IPS-20b (cell line): ENCODE results near the gene C1orf174.
"Not testable (repeated sequence)": the region's sequence is repeated elsewhere in the genome, so short reads cannot be mapped to it uniquely, and the experiment has no call there.

Experiments
- H3K27ac ChIP-seq: one replicate; pipeline ENCODE4 v1.5.1; 2013; ENCODE audit warnings: low read length
- H3K27me3 ChIP-seq: 2 replicates; pipeline ENCODE4 v1.6.1; 2013; ENCODE audit warnings: mild to moderate bottlenecking, low read length, inconsistent platforms; ENCODE audit not compliant: insufficient read depth
- H3K36me3 ChIP-seq: 2 replicates; pipeline ENCODE4 v1.6.1; 2013; ENCODE audit warnings: low read depth, mild to moderate bottlenecking, inconsistent platforms, low read length, moderate library complexity; ENCODE audit not compliant: insufficient read depth
- H3K4me1 ChIP-seq: 2 replicates; pipeline ENCODE4 v1.6.1; 2013; ENCODE audit warnings: mild to moderate bottlenecking, control low read depth, inconsistent platforms, low read length, moderate library complexity; ENCODE audit not compliant: insufficient read depth
- H3K4me3 ChIP-seq: 2 replicates; pipeline ENCODE4 v1.5.1; 2013; ENCODE audit warnings: mild to moderate bottlenecking, low read length, inconsistent platforms
- H3K9ac ChIP-seq: 2 replicates; pipeline ENCODE4 v1.6.1; 2013; ENCODE audit warnings: low read depth, mild to moderate bottlenecking, inconsistent platforms, low read length, moderate library complexity
- H3K9me3 ChIP-seq: 2 replicates; pipeline ENCODE4 v1.6.1; 2013; ENCODE audit warnings: mild to moderate bottlenecking, low read depth, low read length, inconsistent platforms; ENCODE audit not compliant: insufficient read depth

C1orf174 gene

GRCh38 chr1:3924186-3924824 lies 24.2 kb upstream of the C1orf174 start:
- no peaks in the 10 kb centered on the region for H3K9me3 ChIP-seq
- no peaks in the 10 kb centered on the region for H3K4me1 ChIP-seq
- no peaks in the 10 kb centered on the region for H3K36me3 ChIP-seq
- H3K4me3 ChIP-seq = no peak overlapping the region
- H3K27me3 ChIP-seq = no peaks in the 10 kb centered on the region
- no peak overlapping the region for H3K9ac ChIP-seq
- H3K27ac ChIP-seq = no peak overlapping the region

GRCh38 chr1:3923378-3924185 lies 23.5 kb upstream of the C1orf174 start:
- H3K36me3 ChIP-seq = no peaks in the 10 kb centered on the region
- H3K4me3 ChIP-seq = no peak overlapping the region
- H3K9ac ChIP-seq = no peak overlapping the region
- H3K27me3 ChIP-seq = no peaks in the 10 kb centered on the region
- no peaks in the 10 kb centered on the region for H3K4me1 ChIP-seq
- H3K27ac ChIP-seq = no peak overlapping the region
- H3K9me3 ChIP-seq = no peaks in the 10 kb centered on the region

GRCh38 chr1:3922851-3923250 lies 22.8 kb upstream of the C1orf174 start:
- H3K27me3 ChIP-seq = no peaks in the 10 kb centered on the region
- H3K36me3 ChIP-seq = no peaks in the 10 kb centered on the region
- H3K27ac ChIP-seq = no peak overlapping the region
- no peaks in the 10 kb centered on the region for H3K9me3 ChIP-seq
- H3K9ac ChIP-seq = no peak overlapping the region
- H3K4me1 ChIP-seq = no peaks in the 10 kb centered on the region
- H3K4me3 ChIP-seq = no peak overlapping the region

- Histone ChIP-seq H3K4me1 (no peaks in the 10 kb centered on the region), H3K9ac (no peak overlapping the region), H3K9me3 (no peaks in the 10 kb centered on the region), H3K36me3 (no peaks in the 10 kb centered on the region), H3K27me3 (no peaks in the 10 kb centered on the region), H3K27ac (no peak overlapping the region), H3K4me3 (no peak overlapping the region)
Observed at GRCh38 chr1:3922201-3922725, 22.2 kb upstream of the C1orf174 start.

GRCh38 chr1:3921765-3922164 lies 21.7 kb upstream of the C1orf174 start:
- no peak overlapping the region for H3K4me3 ChIP-seq
- H3K4me1 ChIP-seq = no peaks in the 10 kb centered on the region
- no peaks in the 10 kb centered on the region for H3K27me3 ChIP-seq
- no peak overlapping the region for H3K9ac ChIP-seq
- H3K27ac ChIP-seq = no peak overlapping the region
- no peaks in the 10 kb centered on the region for H3K9me3 ChIP-seq
- no peaks in the 10 kb centered on the region for H3K36me3 ChIP-seq

- Histone ChIP-seq H3K27me3 (no peaks in the 10 kb centered on the region), H3K9me3 (no peaks in the 10 kb centered on the region), H3K9ac (no peak overlapping the region), H3K36me3 (no peaks in the 10 kb centered on the region), H3K4me1 (no peaks in the 10 kb centered on the region), H3K4me3 (no peak overlapping the region), H3K27ac (no peak overlapping the region)
Observed at GRCh38 chr1:3919706-3920105, 19.6 kb upstream of the C1orf174 start.

- no peaks in the 10 kb centered on the region for H3K9me3 ChIP-seq
- H3K36me3 ChIP-seq = no peaks in the 10 kb centered on the region
- no peak overlapping the region for H3K9ac ChIP-seq
- H3K27me3 ChIP-seq = no peaks in the 10 kb centered on the region
- H3K27ac ChIP-seq = no peak overlapping the region
- H3K4me3 ChIP-seq = no peak overlapping the region
- no peaks in the 10 kb centered on the region for H3K4me1 ChIP-seq
Observed at GRCh38 chr1:3918966-3919611, 19.0 kb upstream of the C1orf174 start.

- H3K36me3 ChIP-seq, H3K27me3 ChIP-seq: not testable (repeated sequence)
Observed at GRCh38 chr1:3918359-3918758, 18.3 kb upstream of the C1orf174 start.

GRCh38 chr1:3917761-3918160 lies 17.7 kb upstream of the C1orf174 start:
- Histone ChIP-seq H3K27me3 (no peaks in the 10 kb centered on the region), H3K36me3 (no peaks in the 10 kb centered on the region), H3K4me3 (no peak overlapping the region), H3K9me3 (no peaks in the 10 kb centered on the region), H3K27ac (no peak overlapping the region), H3K9ac (no peak overlapping the region), H3K4me1 (no peaks in the 10 kb centered on the region)

More at GRCh38 chr1:3918359-3918758, 18.3 kb upstream of the C1orf174 start:
- H3K4me1 ChIP-seq, H3K4me3 ChIP-seq, H3K9ac ChIP-seq, H3K27ac ChIP-seq, H3K9me3 ChIP-seq: not testable (repeated sequence)

- no peaks in the 10 kb centered on the region for H3K4me1 ChIP-seq
Observed at GRCh38 chr1:3915551-3916121, 15.6 kb upstream of the C1orf174 start.

GRCh38 chr1:3914911-3915310 lies 14.8 kb upstream of the C1orf174 start:
- Histone ChIP-seq H3K27ac (no peak overlapping the region), H3K27me3 (peaks cover 4% of the 10 kb centered on the region; the same call in 1 of the 2 replicates), H3K9me3 (no peaks in the 10 kb centered on the region), H3K4me3 (no peak overlapping the region), H3K4me1 (no peaks in the 10 kb centered on the region), H3K36me3 (no peaks in the 10 kb centered on the region), H3K9ac (no peak overlapping the region)

More at GRCh38 chr1:3915551-3916121, 15.6 kb upstream of the C1orf174 start:
- Histone ChIP-seq H3K9me3 (no peaks in the 10 kb centered on the region), H3K27me3 (peaks cover 4% of the 10 kb centered on the region; the same call in 1 of the 2 replicates), H3K9ac (no peak overlapping the region), H3K27ac (no peak overlapping the region), H3K4me3 (no peak overlapping the region), H3K36me3 (no peaks in the 10 kb centered on the region)
